ENCODE measurements around the gene IHH.

Gene IHH

GRCh38 chr2:219073413-219074129, 12.8 kb upstream of the IHH start:
- DNase-seq = peak in 1 of 2 experiments; percentile 54

GRCh38 chr2:219072741-219073250, 12.1 kb upstream of the IHH start:
- DNase-seq = no peak

GRCh38 chr2:219071131-219071816, 10.6 kb upstream of the IHH start:
- DNase-seq = no peak

- no peak for DNase-seq
Observed at GRCh38 chr2:219065484-219065883, 4.8 kb upstream of the IHH start.

- no peak for DNase-seq
Observed at GRCh38 chr2:219062081-219062480, 1.4 kb upstream of the IHH start.

- no peak for DNase-seq
Observed at GRCh38 chr2:219059725-219060682, 717 bp downstream of the IHH start.

GRCh38 chr2:219059375-219059724, 1.4 kb downstream of the IHH start:
- no peak for DNase-seq

- DNase-seq = no peak
Observed at GRCh38 chr2:219058541-219059374, 2.0 kb downstream of the IHH start.

- peak in 1 of 2 experiments; percentile 12 for DNase-seq
Observed at GRCh38 chr2:219057709-219058540, 2.8 kb downstream of the IHH start.

GRCh38 chr2:219056896-219057708, 3.6 kb downstream of the IHH start:
- no peak for DNase-seq

- no peak for DNase-seq
Observed at GRCh38 chr2:219056176-219056895, 4.4 kb downstream of the IHH start.

GRCh38 chr2:219054956-219055903, 5.5 kb downstream of the IHH start:
- no peak for DNase-seq

GRCh38 chr2:219049282-219049681, 11.4 kb downstream of the IHH start:
- no peak for DNase-seq

GRCh38 chr2:219045937-219046550, 14.7 kb downstream of the IHH start:
- no peak for DNase-seq

GRCh38 chr2:219042750-219043149, 18.0 kb downstream of the IHH start:
- no peak for DNase-seq

- DNase-seq = no peak
Observed at GRCh38 chr2:219042157-219042556, 18.6 kb downstream of the IHH start.

GRCh38 chr2:219041252-219041651, 19.5 kb downstream of the IHH start, which contains the start of gene CFAP65:
TSS of gene CFAP65 (minus strand) at chr2:219041516. CDS start at chr2:219039048, 2,468 bp downstream.
- peak in 1 of 2 experiments; percentile 22 for DNase-seq

- no peak for DNase-seq
Observed at GRCh38 chr2:219038600-219038999, 22.1 kb downstream of the IHH start.
